HG02852 (cell line): Measurements from ENCODE around the gene CAMK2N2.

Source experiments
- ATAC-seq: cut with Tn5 transposase; IDR thresholded peaks from one replicate; pipeline ENCODE4 v1.9.1; 2021; ENCODE audit warnings: mild to moderate bottlenecking, moderate library complexity; ENCODE audit not compliant: unreplicated experiment

The CAMK2N2 gene

GRCh38 chr3:184261270-184261853 is at the start of gene CAMK2N2:
TSS of gene CAMK2N2 (minus strand) at chr3:184261553. CDS start at chr3:184261285, 268 bp downstream.
- ATAC-seq = peak; percentile 49

DNA sequence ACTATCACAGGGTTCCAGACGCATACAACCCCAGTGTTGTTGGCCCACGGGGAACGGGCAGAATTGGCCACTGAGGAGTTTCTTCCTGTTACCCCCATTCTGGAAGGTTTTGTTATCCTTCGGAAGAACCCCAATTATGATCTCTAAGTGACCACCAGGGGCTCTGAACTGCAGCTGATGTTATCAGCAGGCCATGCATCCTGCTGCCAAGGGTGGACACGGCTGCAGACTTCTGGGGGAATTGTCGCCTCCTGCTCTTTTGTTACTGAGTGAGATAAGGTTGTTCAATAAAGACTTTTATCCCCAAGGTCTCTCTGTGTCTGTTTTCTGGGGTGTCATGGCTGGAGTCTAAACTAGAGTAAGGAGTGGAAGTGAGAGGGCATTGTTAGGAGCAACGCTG is 47.4 kb upstream of the CAMK2N2 start:
- no peak for ATAC-seq

DNA sequence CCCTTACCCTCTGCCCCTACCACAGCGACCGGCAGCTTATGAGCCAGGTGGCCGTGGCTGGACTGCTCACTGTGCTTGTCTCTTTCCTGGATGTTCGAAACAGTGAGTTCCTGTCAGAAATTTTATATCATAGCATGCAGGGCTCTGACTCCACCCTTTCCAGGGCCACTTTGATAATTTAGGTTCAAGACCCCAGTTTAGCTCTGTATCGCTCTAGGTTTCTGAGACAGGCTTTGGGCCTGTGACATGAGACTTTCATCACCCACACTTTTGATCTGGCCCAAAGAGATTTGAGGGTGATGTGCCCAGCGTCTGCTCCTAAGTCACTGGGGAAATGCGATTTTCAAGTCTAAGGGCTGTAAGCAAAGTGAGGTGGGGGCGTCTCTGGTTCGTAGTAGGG is 46.6 kb upstream of the CAMK2N2 start:
- no peak for ATAC-seq

GRCh38 chr3:184306341-184306972 is 45.1 kb upstream of the CAMK2N2 start:
- ATAC-seq = no peak

GRCh38 chr3:184305577-184305976 is 44.2 kb upstream of the CAMK2N2 start:
- no peak for ATAC-seq

- ATAC-seq = no peak
Observed at GRCh38 chr3:184300378-184300720, 39.0 kb upstream of the CAMK2N2 start.

DNA sequence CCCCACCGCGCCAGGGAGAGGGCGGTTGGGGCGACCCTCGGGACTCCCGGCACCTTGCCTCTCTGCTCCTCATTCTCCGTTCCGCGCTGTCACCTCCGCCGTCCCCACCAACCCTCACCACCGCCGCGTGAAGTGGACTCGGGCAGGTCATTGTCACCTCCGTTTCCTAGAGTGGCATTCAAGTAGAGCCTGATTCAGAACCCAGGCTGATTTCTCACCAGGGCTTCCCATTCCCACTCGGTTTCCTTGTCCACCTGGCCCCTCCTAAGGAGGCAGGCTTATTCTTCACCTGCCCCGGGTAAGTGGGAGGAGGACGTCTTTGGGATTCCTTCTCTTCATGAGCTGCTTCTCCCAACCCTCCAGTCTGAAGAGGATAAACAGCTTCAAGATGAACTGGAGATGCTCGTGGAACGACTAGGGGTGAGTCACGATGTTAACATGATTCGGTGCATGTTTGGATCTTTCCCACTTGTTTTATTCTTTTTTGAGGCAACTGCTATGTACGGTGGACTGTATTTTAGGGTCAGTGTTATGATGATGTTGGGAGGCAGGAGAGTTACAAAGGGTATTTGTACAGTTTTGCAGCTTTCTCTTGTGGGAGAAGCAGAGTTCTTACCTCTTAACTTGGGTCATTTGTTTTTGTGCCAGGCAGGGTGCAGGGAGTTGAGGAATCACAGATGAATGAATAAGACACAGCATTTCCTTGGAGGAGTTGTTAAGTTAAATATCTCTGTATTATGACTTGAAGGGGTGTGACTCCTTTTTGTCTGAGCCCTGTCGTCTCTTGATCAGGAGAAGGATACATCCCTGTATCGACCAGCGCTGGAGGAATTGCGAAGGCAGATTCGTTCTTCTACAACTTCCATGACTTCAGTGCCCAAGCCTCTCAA is 38.4 kb upstream of the CAMK2N2 start:
- peak; percentile 5 for ATAC-seq

DNA sequence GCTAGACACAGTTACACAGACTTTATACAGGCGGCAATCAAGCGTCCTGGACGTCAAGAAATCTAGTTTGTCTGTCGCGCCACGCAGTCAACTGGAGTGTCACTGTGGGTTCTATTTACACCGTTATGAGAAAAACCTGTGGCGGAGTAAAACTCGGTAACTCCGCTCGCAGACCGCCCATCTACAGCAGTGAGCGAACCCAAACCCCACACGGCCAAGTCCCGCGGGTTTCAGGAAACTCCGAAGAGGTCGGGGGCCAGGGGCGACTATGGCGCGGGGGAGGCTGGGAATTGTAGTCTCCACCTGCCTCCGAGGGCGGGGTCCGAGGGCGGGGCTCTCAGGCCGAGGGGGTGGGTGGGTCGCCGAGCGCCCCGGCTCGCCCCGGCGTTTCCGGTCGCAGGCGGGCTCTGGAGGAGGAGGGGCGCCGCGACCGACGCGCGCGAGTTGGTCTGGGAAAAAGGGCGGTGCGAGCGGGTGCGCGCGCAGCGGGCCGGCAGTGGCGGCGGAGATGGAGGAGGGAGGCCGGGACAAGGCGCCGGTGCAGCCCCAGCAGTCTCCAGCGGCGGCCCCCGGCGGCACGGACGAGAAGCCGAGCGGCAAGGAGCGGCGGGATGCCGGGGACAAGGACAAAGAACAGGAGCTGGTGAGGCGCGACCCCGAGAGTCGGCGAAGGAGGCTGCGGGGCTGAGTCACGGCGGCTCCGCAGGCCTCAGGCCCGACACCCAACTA is 37.6 kb upstream of the CAMK2N2 start, which contains the start of gene PSMD2:
TSS of gene PSMD2 (plus strand) at position 483 of the 729 bp plus-strand sequence. CDS start at position 509, 26 bp downstream.
- ATAC-seq = peak; percentile 95

DNA sequence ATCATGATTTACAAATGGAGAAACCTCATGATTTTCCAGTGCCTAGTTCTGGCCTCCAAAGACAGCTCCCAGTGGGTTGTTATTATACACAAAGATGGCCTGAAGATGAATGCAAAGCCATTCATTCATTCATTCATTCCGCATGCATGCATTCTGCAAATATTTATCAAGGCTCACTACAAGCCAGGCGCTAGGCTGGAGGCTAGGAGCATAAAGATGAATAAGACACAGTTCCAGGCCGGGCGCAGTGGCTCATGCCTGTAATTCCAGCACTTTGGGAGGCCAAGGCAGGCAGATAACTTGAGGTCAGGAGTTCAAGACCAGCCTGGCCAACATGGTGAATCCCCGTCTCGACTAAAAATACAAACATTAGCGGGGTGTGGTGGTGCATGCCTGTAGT is 35.3 kb upstream of the CAMK2N2 start:
- ATAC-seq = no peak

DNA sequence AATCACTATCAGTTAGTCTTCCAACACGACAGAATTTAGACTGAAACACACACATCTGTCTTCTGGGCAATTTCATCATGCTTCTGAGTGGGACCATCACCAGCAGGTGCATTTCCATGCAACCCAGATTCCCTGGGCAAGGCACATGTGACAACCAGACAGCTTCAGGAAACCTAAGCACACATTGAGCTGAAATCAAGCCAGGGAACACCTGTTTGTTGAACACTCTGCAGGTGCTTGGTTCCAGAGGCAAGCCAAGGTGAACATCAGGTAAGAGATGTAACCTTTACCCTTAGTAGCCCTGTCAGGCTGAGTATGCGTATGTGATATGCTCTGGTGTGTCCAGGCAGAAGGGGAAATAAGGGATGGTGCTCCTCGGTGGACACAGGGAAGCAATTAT is 34.4 kb upstream of the CAMK2N2 start:
- no peak for ATAC-seq

- ATAC-seq = no peak
Observed at GRCh38 chr3:184291738-184292445, 30.5 kb upstream of the CAMK2N2 start.

GRCh38 chr3:184291044-184291737 is 29.8 kb upstream of the CAMK2N2 start:
- ATAC-seq = no peak

- no peak for ATAC-seq
Observed at GRCh38 chr3:184290331-184290730, 29.0 kb upstream of the CAMK2N2 start.

DNA sequence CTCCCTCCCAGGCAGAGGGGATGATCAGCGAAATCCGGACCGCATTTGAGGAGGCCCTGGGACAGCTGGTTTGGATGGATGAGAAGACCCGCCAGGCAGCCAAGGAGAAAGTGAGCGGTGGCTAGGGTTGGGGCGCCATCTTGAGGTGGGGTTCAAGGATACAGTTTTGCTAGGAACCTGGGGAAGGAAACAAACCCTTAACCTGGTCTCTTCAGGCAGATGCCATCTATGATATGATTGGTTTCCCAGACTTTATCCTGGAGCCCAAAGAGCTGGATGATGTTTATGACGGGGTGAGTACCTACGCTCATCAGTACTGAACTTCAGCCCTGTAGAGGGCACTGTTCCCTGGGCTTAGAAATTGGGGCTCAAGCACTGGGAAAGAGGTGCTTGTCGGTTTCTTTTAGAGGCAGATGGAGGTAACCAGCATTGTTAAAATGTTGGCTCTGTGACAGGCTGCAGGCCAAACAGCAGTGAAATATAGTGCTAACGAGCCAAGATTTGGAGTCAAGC is 28.1 kb upstream of the CAMK2N2 start:
- no peak for ATAC-seq

GRCh38 chr3:184284696-184285095 is 23.3 kb upstream of the CAMK2N2 start:
- no peak for ATAC-seq

DNA sequence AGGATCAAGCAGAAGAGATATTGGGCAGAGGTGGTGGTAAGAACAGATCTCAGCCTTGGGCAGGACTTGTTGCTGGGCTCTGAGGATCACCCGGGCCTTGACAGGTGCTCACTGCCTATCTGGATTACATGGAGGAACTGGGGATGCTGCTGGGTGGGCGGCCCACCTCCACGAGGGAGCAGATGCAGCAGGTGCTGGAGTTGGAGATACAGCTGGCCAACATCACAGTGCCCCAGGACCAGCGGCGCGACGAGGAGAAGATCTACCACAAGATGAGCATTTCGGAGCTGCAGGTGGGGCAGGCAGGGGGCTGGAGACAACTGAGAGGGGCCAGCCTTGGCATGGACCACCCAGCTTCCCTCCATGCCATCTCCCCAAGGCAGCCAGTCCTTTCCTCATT is 22.3 kb upstream of the CAMK2N2 start:
- no peak for ATAC-seq

GRCh38 chr3:184282941-184283340 is 21.6 kb upstream of the CAMK2N2 start:
- ATAC-seq = no peak

DNA sequence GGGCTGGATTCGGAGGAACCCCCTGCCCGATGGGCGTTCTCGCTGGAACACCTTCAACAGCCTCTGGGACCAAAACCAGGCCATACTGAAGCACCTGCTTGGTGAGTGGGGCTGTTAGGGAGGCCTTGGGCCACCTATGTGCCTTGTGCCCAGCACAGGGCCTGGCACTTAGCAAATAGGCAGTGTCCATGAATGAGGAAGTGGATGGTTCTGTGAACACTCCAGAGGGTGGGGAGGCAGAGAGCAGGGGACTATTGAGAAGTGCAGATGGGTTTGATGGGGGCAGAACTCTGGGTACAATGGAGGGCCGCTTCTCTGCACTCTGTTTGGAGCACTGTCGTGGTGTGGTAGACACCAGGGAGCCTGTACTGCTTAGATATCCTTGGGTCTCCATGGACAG is 16.0 kb upstream of the CAMK2N2 start:
- ATAC-seq = no peak

- no peak for ATAC-seq
Observed at GRCh38 chr3:184275961-184276910, 14.9 kb upstream of the CAMK2N2 start, which contains the start of gene ECE2. TSS of gene ECE2 (plus strand) at chr3:184276022. CDS start at chr3:184276154, 132 bp downstream.
